ENCODE data around the gene CACNB4.

CACNB4 gene

GRCh38 chr2:151809073-151809383 is 289.8 kb downstream of the CACNB4 start:
- ChIA-PET POLR2A (no interaction called here), CTCF (no interaction called here)
- TF ChIP-seq SP1 (IDR thresholded peaks at IDR 0.05) = no peak
- TF ChIP-seq PKNOX1 (IDR thresholded peaks at IDR 0.05) = no peak
- TF ChIP-seq TARDBP (IDR thresholded peaks at IDR 0.05) = no peak
- no peak for TF ChIP-seq CTBP1 (IDR thresholded peaks at IDR 0.05; ENCODE audit: borderline replicate concordance)
- no peak for TF ChIP-seq BHLHE40 (IDR thresholded peaks at IDR 0.05; ENCODE audit: borderline replicate concordance)
- TF ChIP-seq ARNT (IDR thresholded peaks at IDR 0.05) = no peak
- no peak for TF ChIP-seq FOXK2 (IDR thresholded peaks at IDR 0.05)
- TF ChIP-seq ZNF384 (IDR thresholded peaks at IDR 0.05) = no peak
- no peak for TF ChIP-seq L3MBTL2 (conservative IDR thresholded peaks at IDR 0.05)
- TF ChIP-seq FOXA1 (IDR thresholded peaks at IDR 0.05) = no peak
- TF ChIP-seq LEF1 (IDR thresholded peaks at IDR 0.05; ENCODE audit: borderline replicate concordance) = no peak
- TF ChIP-seq ELF4 (IDR thresholded peaks at IDR 0.05) = no peak
- no peak for TF ChIP-seq FOXM1 (IDR thresholded peaks at IDR 0.05; ENCODE audit: borderline replicate concordance)
- TF ChIP-seq SUZ12 (IDR thresholded peaks at IDR 0.05) = no peak
- DNase-seq (ENCODE audit: extremely low spot score) = no peak

- ChIA-PET CTCF (no interaction called here), POLR2A (no interaction called here)
- no peak for DNase-seq (ENCODE audit: extremely low spot score)
- TF ChIP-seq SP1 (IDR thresholded peaks at IDR 0.05) (no peak), SUZ12 (IDR thresholded peaks at IDR 0.05) (no peak)
These were observed 290.4 kb downstream of the CACNB4 start for GRCh38 chr2:151808258-151809072.

GRCh38 chr2:151805961-151806360 is 292.9 kb downstream of the CACNB4 start:
- ChIA-PET CTCF (no interaction called here), POLR2A (interaction anchor here (0.8 kb wide), 1 partner anchor 22 kb away, joined by 3 read pairs; the partner anchor contains the start of gene ARL5A)
- no peak for TF ChIP-seq ZNF384 (IDR thresholded peaks at IDR 0.05)
- no peak for TF ChIP-seq TARDBP (IDR thresholded peaks at IDR 0.05)
- no peak for TF ChIP-seq ARNT (IDR thresholded peaks at IDR 0.05)
- TF ChIP-seq FOXA1 (IDR thresholded peaks at IDR 0.05) = no peak
- TF ChIP-seq BHLHE40 (IDR thresholded peaks at IDR 0.05; ENCODE audit: borderline replicate concordance) = no peak
- no peak for TF ChIP-seq FOXM1 (IDR thresholded peaks at IDR 0.05; ENCODE audit: borderline replicate concordance)
- DNase-seq (ENCODE audit: extremely low spot score) = no peak

GRCh38 chr2:151805343-151805742 is 293.5 kb downstream of the CACNB4 start:
- CTCF ChIA-PET = no interaction called here

GRCh38 chr2:151803811-151804210 is 295.0 kb downstream of the CACNB4 start:
- ChIA-PET CTCF (no interaction called here), POLR2A (no interaction called here)
- TF ChIP-seq FOXM1 (IDR thresholded peaks at IDR 0.05; ENCODE audit: borderline replicate concordance) (no peak), NFRKB (IDR thresholded peaks at IDR 0.05) (no peak), ELF4 (IDR thresholded peaks at IDR 0.05) (no peak), BHLHE40 (IDR thresholded peaks at IDR 0.05; ENCODE audit: borderline replicate concordance) (no peak), LEF1 (IDR thresholded peaks at IDR 0.05; ENCODE audit: borderline replicate concordance) (no peak), FOXA1 (IDR thresholded peaks at IDR 0.05) (no peak)
- no peak for DNase-seq (ENCODE audit: extremely low spot score)

More at GRCh38 chr2:151805343-151805742, 293.5 kb downstream of the CACNB4 start:
- POLR2A ChIA-PET = no interaction called here
- no peak for DNase-seq (ENCODE audit: extremely low spot score)
- TF ChIP-seq FOXK2 (IDR thresholded peaks at IDR 0.05) (no peak), TARDBP (IDR thresholded peaks at IDR 0.05) (no peak), BHLHE40 (IDR thresholded peaks at IDR 0.05; ENCODE audit: borderline replicate concordance) (no peak), PKNOX1 (IDR thresholded peaks at IDR 0.05) (no peak), SP1 (IDR thresholded peaks at IDR 0.05) (no peak), FOXA1 (IDR thresholded peaks at IDR 0.05) (no peak), HDGF (IDR thresholded peaks at IDR 0.05; ENCODE audit: borderline replicate concordance) (no peak), FOXM1 (IDR thresholded peaks at IDR 0.05; ENCODE audit: borderline replicate concordance) (no peak), ELF4 (IDR thresholded peaks at IDR 0.05) (no peak), LEF1 (IDR thresholded peaks at IDR 0.05; ENCODE audit: borderline replicate concordance) (no peak), ARNT (IDR thresholded peaks at IDR 0.05) (no peak)

- CTCF ChIA-PET = no interaction called here
- TF ChIP-seq ARNT (IDR thresholded peaks at IDR 0.05) (no peak), ZNF384 (IDR thresholded peaks at IDR 0.05) (no peak)
- DNase-seq (ENCODE audit: extremely low spot score) = no peak
- POLR2A ChIA-PET = no interaction called here
These were observed 296.5 kb downstream of the CACNB4 start for GRCh38 chr2:151802315-151802714.

GRCh38 chr2:151799886-151800292 is 299.0 kb downstream of the CACNB4 start:
- ChIA-PET POLR2A (no interaction called here), CTCF (interaction anchor here (0.6 to 0.7 kb wide), 2 partner anchors 11 to 162 kb away, joined by 3 read pairs; no protein-coding TSS in a partner anchor)
- TF ChIP-seq ELF4 (IDR thresholded peaks at IDR 0.05) (no peak), SUZ12 (IDR thresholded peaks at IDR 0.05) (no peak), ARNT (IDR thresholded peaks at IDR 0.05) (no peak), HDGF (IDR thresholded peaks at IDR 0.05; ENCODE audit: borderline replicate concordance) (no peak), L3MBTL2 (conservative IDR thresholded peaks at IDR 0.05) (no peak), SP1 (IDR thresholded peaks at IDR 0.05) (no peak), BHLHE40 (IDR thresholded peaks at IDR 0.05; ENCODE audit: borderline replicate concordance) (no peak), FOXA1 (IDR thresholded peaks at IDR 0.05) (no peak), PKNOX1 (IDR thresholded peaks at IDR 0.05) (no peak), NFRKB (IDR thresholded peaks at IDR 0.05) (no peak), FOXK2 (IDR thresholded peaks at IDR 0.05) (no peak), ZNF384 (IDR thresholded peaks at IDR 0.05) (no peak), FOXM1 (IDR thresholded peaks at IDR 0.05; ENCODE audit: borderline replicate concordance) (no peak), TARDBP (IDR thresholded peaks at IDR 0.05) (no peak), CTBP1 (IDR thresholded peaks at IDR 0.05; ENCODE audit: borderline replicate concordance) (no peak), LEF1 (IDR thresholded peaks at IDR 0.05; ENCODE audit: borderline replicate concordance) (no peak)
- DNase-seq (ENCODE audit: extremely low spot score) = no peak

Data from HEK293T (cell line).